Panc1 (cell line): ENCODE results near the gene ATOH8. TPM values are rescaled to one million over a fixed set of nuclear protein-coding genes. Genes with fewer than 3 reads are reported as not detected.

Experiments
- ATAC-seq: fragments of 200-7000 bp; cut with Tn5 transposase; 2 replicates; pipeline ENCODE4 v1.9.1; 2020; ENCODE audit warnings: mild to moderate bottlenecking, moderate library complexity
- BruUV-seq: library from RNA; stranded (reverse); fragments of 400-500 nt; replicated peaks from 2 replicates; lab custom pipeline; 2021; lab: Mats Ljungman, UMichigan
- CTCF ChIA-PET: fragments of 300-600 bp; sonication (Branson Sonifier 250); formaldehyde crosslinking; loops from one replicate; lab custom pipeline; 2022; ENCODE audit warnings: antibody characterized with exemption; lab: Charles Lee
- POLR2A ChIA-PET: fragments of 300-600 bp; sonication (Branson Sonifier 250); formaldehyde crosslinking; loops from one replicate; lab custom pipeline; 2022; ENCODE audit warnings: antibody characterized with exemption; lab: Charles Lee
- DNase-seq: peaks from one replicate; pipeline ENCODE4 v3.0.0-alpha.2; 2010; ENCODE audit warnings: low read depth, low spot score
- H3K27ac ChIP-seq: 2 replicates; pipeline ENCODE4 v1.5.1; 2011; ENCODE audit warnings: mild to moderate bottlenecking, low read length, inconsistent platforms
- H3K27me3 ChIP-seq: fragments of 200-500 bp; sonication (Bioruptor generic); 2 replicates; pipeline ENCODE4 v1.6.0; 2014; ENCODE audit warnings: low read length, inconsistent platforms; ENCODE audit not compliant: control insufficient read depth, insufficient read depth
- H3K36me3 ChIP-seq: fragments of 200-500 bp; sonication (Bioruptor generic); 2 replicates; pipeline ENCODE4 v1.5.1; 2014; ENCODE audit warnings: inconsistent platforms, mild to moderate bottlenecking, low read length, moderate library complexity; ENCODE audit not compliant: control insufficient read depth, insufficient read depth
- H3K4me1 ChIP-seq: 2 replicates; pipeline ENCODE4 v1.5.1; 2011; ENCODE audit warnings: inconsistent platforms, mild to moderate bottlenecking, low read length, moderate library complexity; ENCODE audit not compliant: control insufficient read depth, insufficient read depth
- H3K4me3 ChIP-seq, 2 experiments: 2 replicates each; pipeline ENCODE4 v1.5.1; 2011 to 2012; ENCODE audit warnings: low read depth in 2 of 2, low read length in 2 of 2, mild to moderate bottlenecking in 2 of 2, inconsistent platforms in 1 of 2, moderate library complexity in 1 of 2
- H3K9me3 ChIP-seq: fragments of 200-500 bp; sonication (Bioruptor generic); 2 replicates; pipeline ENCODE4 v1.5.1; 2014; ENCODE audit warnings: low read depth, mild to moderate bottlenecking, inconsistent platforms, low read length, moderate library complexity; ENCODE audit not compliant: control insufficient read depth, insufficient read depth
- CTCF ChIP-seq: fragments of 450-650 bp; IDR thresholded peaks from 2 replicates; pipeline ENCODE4 v1.5.1; 2017; ENCODE audit warnings: mild to moderate bottlenecking
- POLR2AphosphoS5 ChIP-seq: IDR thresholded peaks from 2 replicates; pipeline ENCODE4 v1.6.1; 2012; ENCODE audit warnings: mild to moderate bottlenecking, low read depth, low read length, moderate library complexity
- SIN3A ChIP-seq: IDR thresholded peaks from 2 replicates; pipeline ENCODE4 v1.6.1; 2012; ENCODE audit warnings: low read depth, mild to moderate bottlenecking, low read length, moderate library complexity, borderline replicate concordance; ENCODE audit not compliant: insufficient read depth
- TCF7L2 ChIP-seq: IDR thresholded peaks from 2 replicates; pipeline ENCODE4 v1.6.1; 2011; ENCODE audit warnings: mild to moderate bottlenecking, low read depth, low read length, inconsistent platforms
- in situ Hi-C: cut with HindIII; loops from 2 replicates; pipeline ENCODE4 v1.10.0; 2016; ENCODE audit warnings: low sequenced_read_pairs, low pct_unique_long_range_greater_than_20kb
- intact Hi-C: fragments of 100-400 bp; cut with micrococcal nuclease; formaldehyde crosslinking; loops from one replicate; pipeline ENCODE4 v1.10.0; 2022; ENCODE audit not compliant: unreplicated experiment
- total RNA-seq: library from RNA; stranded (reverse); gene quantifications from one replicate; pipeline ENCODE4 v1.2.1, GENCODE V29; 2021; ENCODE audit not compliant: unreplicated experiment
- TF ChIP-seq, protein P1 (sequence below), 2 experiments: IDR thresholded peaks; 2 replicates each; pipeline ENCODE4 v1.6.1; 2011 to 2012; ENCODE audit warnings: low read depth in 2 of 2, control low read depth in 1 of 2, low read length in 1 of 2, mild to moderate bottlenecking in 1 of 2, moderate library complexity in 1 of 2; ENCODE audit not compliant: insufficient read depth in 1 of 2

ATOH8 gene
- total RNA-seq, 1 experiment from 2014 or later, result 3.8 TPM

DNA sequence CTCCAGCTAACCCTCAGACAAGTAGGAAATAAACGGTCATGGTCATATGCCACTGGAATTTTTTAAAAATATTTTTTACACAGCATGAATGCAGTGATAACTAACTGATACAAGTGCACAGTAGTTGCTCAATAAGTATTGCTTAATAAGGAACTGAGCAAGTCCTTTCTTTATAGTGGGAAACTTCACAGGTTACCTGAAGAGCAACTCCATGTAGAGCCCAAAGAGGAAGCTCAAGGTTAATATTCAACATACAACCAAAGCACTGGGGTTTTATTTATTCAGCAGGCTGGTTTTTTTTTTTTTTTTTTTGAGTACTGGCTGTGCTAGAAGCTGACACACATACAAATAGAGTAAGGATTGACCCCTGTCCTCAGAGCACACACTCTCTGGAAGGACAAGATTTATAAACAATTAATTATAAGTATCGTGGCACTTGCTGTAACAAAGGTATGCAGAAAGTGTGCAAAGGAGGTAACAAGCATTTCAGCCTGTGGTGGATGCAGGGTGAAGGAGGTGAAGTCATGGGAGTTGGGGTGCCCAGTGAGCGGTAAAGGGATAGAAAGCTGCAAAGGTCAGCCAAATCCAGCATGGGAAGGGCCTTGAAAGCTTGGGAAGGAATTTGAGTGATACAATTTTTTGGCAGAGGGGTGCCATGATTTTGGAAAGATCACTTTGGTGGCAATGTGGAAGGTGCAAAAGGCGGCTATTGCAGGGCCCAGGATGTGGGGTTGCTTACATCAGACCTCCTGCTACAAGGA, 52.7 kb downstream of the ATOH8 start:
- no peaks in the 10 kb centered on the region for H3K27me3 ChIP-seq
- ATAC-seq, result no peak
- intact Hi-C loops, result no loop called here
- H3K27ac ChIP-seq, result no peak overlapping the region
- H3K36me3 ChIP-seq, result no peaks in the 10 kb centered on the region
- CTCF ChIA-PET, result interaction anchor here (0.6 kb wide), 2 partner anchors 63 to 78 kb away, joined by 4 to 5 read pairs; no protein-coding TSS in a partner anchor
- no TSS peak for BruUV-seq
- in situ Hi-C loops, result no loop called here
- no peaks in the 10 kb centered on the region for H3K9me3 ChIP-seq
- POLR2A ChIA-PET, result no interaction called here
- TF ChIP-seq TCF7L2 (no peak), CTCF (no peak), POLR2AphosphoS5 (no peak), SIN3A (no peak)
- TF ChIP-seq, protein P1, sequence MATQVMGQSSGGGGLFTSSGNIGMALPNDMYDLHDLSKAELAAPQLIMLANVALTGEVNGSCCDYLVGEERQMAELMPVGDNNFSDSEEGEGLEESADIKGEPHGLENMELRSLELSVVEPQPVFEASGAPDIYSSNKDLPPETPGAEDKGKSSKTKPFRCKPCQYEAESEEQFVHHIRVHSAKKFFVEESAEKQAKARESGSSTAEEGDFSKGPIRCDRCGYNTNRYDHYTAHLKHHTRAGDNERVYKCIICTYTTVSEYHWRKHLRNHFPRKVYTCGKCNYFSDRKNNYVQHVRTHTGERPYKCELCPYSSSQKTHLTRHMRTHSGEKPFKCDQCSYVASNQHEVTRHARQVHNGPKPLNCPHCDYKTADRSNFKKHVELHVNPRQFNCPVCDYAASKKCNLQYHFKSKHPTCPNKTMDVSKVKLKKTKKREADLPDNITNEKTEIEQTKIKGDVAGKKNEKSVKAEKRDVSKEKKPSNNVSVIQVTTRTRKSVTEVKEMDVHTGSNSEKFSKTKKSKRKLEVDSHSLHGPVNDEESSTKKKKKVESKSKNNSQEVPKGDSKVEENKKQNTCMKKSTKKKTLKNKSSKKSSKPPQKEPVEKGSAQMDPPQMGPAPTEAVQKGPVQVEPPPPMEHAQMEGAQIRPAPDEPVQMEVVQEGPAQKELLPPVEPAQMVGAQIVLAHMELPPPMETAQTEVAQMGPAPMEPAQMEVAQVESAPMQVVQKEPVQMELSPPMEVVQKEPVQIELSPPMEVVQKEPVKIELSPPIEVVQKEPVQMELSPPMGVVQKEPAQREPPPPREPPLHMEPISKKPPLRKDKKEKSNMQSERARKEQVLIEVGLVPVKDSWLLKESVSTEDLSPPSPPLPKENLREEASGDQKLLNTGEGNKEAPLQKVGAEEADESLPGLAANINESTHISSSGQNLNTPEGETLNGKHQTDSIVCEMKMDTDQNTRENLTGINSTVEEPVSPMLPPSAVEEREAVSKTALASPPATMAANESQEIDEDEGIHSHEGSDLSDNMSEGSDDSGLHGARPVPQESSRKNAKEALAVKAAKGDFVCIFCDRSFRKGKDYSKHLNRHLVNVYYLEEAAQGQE (IDR thresholded peaks at IDR 0.05; ENCODE audit: insufficient read depth in 1 of 2, low read depth in 2 of 2, low read length in 1 of 2), result no peak
- no peaks in the 10 kb centered on the region for H3K4me1 ChIP-seq
- DNase-seq, result no peak
- no peak overlapping the region for H3K4me3 ChIP-seq

DNA sequence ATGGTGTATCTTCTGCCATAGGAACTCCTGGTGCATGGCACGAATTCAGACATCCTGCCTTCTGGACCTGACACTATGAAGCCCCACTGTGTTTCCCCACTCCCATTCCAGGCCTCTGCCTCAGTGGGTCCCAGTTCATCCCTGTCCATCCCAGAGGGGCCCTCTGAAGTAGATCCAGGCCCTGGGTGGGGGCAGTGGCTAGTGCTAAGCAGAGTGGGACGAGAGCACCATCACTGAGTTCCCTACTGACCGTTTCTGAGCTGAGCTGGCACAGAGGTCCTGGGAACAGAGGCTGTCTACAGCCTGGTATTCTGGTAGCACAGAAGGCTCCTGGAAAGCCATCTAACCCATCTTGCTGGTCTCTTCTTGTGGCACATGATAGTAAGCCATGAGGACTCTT, 54.0 kb downstream of the ATOH8 start:
- H3K36me3 ChIP-seq, result no peaks in the 10 kb centered on the region
- H3K27ac ChIP-seq, result no peak overlapping the region
- ChIA-PET POLR2A (no interaction called here), CTCF (no interaction called here)
- no peak for DNase-seq
- H3K27me3 ChIP-seq, result no peaks in the 10 kb centered on the region
- no peak for TF ChIP-seq CTCF
- TF ChIP-seq, protein P1 (IDR thresholded peaks at IDR 0.05; ENCODE audit: insufficient read depth in 1 of 2, low read depth in 2 of 2, low read length in 1 of 2), result no peak
- TF ChIP-seq POLR2AphosphoS5, result no peak
- TF ChIP-seq SIN3A, result no peak
- H3K4me3 ChIP-seq, result no peak overlapping the region
- in situ Hi-C loops, result no loop called here
- H3K9me3 ChIP-seq, result no peaks in the 10 kb centered on the region
- no peaks in the 10 kb centered on the region for H3K4me1 ChIP-seq
- no peak for ATAC-seq
- intact Hi-C loops, result no loop called here
- BruUV-seq, result no TSS peak
